GM04504 (cell line): ENCODE measurements around the gene DHRS1.

Source experiments
- DNase-seq: peaks from one replicate; pipeline ENCODE4 v3.0.0-alpha.2; 2012; ENCODE audit warnings: low read depth

DHRS1 gene

DNA sequence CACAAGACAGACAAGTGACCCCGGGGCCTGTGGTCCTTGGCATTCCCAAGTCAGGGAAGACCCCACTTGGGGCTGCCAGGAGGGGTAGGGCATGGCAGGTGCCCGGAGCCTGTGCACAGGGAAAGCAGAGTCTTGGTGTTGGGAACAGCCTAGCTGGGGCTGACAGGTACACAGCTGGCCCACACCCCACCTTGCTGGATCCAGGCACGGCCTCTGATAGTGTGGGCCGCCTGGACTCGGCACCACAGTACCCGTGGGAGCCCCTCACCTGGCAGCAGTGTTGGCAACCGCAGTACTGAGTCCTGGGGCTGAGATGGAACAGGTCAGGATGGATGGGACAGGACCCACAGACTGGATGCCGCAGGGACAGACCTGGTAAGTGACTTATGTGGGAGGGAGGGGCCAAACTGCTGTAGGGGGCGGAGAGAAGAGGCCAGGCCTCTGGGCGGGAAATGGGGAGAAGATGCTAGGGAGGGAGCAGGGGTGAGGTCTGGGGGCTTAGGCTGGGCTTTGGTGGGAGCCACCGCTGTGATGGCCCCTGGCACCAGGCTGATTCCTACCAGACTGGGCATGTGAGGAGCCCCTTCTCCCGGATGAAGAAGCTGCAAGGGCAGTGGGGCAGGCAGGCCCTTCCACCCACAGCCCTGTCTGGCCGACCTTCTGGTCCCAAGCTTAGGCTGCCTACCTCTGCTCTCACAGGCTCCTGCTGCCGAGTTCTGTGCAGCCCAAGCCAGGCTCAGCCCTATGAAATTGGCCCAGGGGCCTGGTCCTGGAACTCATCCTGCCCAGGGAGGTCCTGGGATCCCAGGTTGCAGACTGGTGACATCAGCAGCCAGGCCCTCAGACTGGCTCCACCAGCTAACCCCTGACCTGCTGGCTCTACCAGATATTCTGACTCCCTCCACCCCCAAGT lies 36.5 kb downstream of the DHRS1 start, which contains the start of gene TGM1:
TSS of gene TGM1 (minus strand) at position 357 of the 913 bp plus-strand sequence. CDS start 825 bp downstream, outside the sequence.
- no peak for DNase-seq

DNA sequence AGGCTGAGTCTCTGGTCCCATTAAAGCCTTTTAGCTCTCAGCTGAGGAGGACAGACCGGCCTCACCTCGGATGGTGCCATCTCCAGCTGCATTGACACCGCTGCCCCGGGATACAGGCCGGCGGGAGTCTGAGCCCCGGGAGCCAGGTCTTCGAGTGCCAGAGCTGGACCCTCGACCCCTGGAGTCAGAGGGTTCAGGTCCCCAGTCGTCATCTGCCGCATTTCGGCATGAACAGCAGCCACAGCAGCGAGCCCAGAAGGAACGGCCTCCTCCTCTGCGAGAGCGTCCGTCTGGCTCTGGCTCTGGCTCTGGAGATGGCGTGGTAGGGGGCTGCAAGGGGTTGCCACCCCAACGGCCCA lies 37.6 kb downstream of the DHRS1 start:
- DNase-seq, result no peak

DNA sequence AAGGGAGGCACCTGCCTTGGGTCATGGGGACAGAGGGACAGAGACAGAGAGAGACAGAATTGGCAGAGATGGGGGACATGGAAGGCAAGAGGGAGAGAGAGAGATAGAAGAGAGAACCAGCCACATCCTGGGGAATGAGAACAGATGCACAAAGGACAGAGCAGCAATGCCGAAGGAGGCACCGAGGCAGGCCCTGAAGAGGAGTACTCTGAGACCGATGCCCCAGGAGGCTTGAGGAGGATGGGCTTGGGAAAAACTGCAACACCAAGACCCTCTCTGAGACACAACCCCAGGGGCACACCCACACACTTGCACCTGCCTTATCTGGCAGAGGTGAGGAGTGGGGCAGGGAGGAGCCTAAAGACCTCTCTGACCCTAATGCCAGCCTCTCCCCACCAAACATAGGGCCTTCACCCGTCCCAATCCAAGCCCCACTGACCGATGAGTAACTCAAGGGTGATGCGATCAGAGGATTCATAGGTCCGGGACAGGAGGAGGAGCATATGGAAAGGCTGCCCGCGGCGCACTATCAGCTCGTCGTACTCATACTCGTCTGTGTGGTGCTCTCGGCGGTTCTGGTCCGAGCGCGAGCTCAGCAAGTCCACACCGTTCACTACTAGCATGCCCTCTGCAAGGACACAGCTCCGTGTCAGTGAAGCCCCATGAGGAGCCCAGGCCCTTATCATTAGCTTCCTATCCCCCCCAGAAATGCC lies 38.2 kb downstream of the DHRS1 start:
- DNase-seq, result no peak

DNA sequence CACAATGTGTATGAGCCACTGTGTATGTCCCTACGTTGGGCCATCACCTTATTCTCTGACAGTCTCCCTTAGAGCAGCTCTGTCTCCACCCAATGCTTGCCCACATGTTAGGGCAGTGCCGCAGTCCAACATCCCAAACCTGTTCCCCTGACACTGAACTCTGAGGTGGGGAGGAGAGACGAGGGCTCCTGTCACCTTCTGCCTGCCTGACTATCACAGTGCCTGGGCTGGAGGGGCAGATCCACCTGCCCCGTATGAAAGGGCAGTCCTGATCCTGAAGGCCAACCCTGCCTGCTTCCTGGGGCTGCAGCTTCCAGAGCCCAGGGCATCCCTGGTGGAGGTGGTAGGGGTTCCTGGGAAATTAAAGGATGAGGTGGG lies 38.8 kb downstream of the DHRS1 start:
- DNase-seq, result no peak

DNA sequence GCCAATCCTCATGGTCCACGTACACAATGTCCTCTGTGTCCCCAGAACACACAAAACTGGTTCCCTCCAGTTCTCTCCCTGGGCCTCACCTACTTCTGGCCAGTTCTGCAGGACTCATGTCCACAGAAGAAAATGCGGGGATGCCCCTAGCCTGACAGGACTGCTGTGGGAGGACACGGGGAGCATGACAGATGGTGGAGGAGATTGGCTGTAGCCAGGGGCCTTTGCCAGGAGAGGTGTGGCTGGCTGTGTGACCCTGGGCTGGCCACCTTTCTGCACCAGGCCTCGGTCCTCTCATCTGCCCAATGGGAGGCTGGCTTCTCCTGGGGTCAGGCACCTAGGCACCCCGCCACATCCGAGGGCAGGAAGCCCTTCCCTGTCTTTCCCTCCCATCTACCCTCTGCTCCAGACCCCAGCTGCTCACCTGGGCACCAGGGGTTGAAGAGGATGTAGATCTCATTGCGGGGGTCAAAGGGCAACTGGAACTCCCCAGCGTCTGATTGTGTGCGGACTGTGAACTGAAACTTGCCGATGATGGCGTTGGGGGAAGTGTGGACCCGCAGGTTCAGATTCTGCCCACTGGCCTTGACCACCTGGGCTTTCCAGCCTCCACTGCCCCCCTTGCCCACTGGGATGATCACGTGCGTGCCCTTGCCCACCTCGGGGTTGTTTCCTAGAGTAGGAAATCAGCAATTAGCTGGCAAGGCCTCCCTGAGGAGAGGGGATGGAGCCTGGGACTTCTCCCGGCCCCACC lies 39.4 kb downstream of the DHRS1 start:
- no peak for DNase-seq

DNA sequence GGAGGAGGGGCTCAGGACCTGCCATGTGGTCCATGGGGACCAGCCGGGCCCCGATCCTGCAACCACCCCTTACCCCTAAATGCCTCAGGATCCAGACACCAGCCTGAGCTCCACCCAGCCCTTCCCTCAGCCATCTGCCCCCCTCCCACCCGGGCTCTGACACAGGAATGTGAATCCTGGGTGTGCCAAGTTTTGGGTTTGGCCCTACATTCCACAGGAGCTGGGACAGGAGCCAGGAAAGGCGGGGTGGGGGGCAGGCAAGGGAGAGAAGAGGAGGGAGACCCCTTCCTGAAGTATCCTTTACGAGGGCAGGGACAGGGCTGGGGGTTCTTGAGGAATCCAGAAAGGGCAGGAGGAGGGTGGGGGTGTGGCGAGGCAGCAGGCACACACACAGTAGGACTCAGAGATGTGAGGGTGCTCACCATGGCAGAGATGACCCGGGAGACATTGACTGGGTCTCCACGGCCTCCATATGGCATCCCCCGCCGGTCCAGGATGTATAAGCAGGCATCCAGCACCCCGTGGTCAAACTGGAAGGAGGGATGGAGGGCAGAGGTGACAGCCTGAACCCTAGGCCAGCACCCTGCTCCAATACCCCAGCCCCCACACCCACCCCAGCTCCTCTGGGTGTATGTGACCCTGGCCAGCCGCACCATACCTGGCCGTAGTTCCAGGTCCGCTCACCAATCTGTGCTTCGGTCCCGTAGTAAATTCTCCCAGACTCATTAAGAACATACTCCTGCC lies 40.1 kb downstream of the DHRS1 start:
- DNase-seq, result no peak

DNA sequence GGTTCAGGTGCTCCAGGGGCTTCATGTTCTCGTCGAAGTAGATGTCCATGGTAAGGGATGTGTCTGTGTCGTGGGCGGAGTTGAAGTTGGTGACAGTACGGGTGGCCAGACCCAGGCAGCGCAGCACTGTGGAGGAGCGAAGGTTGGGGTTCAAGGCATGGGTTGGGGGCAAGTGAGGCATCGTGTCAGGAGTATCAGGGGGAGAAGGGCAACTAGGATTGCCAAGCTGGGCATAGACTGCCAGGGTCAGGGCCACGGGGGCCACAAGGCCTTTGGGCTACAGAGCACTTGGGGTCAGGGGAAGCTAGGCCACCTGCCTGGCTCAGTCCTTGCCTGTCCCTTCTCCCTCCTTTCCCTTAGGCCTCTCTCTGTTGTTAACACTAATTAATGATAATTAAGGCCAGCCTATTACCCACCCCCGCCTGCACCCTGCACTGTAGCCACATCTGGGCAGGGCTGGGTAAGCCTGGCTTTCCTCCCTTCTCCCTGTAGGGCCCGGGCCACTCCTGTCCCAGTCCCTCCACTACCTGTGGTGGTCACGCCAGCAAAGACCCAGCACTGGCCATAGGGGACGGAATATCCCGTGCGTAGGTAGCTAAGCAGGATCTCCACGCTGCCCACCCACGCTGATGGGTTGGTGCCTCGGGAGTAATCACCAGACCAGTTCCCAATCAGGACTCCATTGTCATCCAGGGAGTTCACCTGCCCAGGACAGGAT lies 40.9 kb downstream of the DHRS1 start:
- no peak for DNase-seq

DNA sequence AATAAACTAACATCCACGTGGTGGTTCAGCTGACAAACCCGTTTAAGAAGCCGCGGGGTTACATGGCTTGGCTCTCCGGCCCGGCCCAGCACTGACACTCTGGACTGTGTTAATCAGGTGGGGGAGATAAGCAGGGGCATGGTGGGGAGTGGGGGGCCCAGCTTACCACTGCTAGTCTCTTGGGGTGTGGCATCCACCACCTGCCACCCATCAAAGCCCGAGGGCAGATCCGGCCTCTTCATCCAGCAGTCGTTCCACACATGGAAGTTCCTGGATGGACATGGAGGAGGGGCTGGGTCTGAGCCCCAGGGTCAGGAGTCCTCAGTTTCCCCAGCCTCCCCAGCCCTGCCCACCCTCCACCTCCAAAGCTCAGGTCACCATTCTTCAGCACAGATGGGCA lies 41.5 kb downstream of the DHRS1 start:
- DNase-seq, result no peak

DNA sequence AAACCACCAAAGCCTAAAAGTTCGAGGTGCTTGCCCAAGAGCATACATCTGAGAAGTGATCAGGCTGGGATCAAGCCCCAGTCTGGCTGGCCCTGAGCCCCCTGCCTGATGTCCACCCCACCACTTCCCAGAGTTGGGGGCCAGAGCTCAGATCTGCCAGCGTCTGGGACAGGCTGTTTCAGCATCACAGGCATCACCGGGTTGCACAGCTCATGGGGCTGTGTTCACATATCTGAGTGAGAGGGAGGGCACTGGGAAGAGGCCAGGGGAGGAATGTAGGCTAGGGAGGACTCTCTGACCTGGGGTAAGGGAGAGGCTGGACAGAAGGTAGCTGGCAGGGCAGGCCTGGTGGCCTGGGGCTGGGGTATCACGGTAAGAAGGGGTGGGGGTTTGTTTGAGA lies 42.6 kb downstream of the DHRS1 start:
- DNase-seq, result no peak

DNA sequence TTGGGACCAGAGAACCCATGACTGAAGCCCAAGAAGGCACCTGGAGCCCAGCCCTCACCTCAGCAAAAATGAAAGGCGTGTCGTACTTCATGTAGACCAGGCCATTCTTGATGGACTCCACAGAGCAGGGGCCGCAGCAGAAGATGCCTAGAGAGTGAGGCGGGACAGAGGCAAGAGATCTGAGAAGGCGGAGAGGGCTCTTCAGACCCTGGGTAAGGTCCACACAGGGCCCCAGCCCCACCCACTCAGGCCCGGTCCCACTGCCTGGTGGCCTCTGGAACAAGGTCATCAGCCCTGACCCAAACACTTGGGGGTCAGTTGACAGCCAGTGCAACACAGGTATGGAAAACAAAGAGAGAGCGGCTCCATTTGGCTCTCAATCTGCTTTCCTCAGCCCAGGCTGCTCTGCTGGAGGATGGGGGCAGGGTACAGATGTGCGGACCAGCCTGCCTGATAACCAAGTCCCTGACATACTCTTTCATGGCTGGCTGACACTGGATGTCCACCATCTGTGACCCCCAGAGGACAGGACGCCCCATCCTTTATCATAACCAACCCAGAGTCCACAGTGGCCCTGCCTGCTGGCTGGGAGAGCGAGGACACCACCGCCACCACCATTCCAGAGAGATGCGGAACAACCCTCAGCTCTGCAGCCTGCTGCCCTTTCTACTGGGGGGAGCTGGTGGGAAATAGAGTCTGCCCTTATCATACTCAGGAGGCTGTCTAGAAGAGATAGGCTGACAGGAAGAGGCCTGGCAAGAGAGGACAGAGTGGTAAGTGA lies 43.5 kb downstream of the DHRS1 start:
- DNase-seq, result no peak

DNA sequence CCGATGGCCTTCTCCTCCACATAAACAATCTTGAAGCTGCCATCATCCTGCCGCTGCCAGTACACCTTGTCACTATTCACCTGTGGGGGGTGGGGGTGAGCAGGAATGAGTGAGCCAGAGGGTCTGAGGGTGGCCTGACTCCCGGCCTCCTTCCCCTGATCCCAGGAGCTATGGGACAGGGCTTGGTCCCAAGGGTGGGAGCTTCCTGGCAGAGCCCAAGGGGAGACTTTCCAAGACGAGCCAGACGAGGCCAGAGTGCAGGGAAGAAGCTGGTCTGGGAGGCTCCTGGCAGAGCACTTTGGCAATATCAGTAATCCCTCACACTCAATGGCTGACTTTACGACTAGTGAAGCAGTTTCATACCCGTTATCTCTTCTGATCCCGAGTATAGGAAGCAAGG lies 44.1 kb downstream of the DHRS1 start:
- no peak for DNase-seq

DNA sequence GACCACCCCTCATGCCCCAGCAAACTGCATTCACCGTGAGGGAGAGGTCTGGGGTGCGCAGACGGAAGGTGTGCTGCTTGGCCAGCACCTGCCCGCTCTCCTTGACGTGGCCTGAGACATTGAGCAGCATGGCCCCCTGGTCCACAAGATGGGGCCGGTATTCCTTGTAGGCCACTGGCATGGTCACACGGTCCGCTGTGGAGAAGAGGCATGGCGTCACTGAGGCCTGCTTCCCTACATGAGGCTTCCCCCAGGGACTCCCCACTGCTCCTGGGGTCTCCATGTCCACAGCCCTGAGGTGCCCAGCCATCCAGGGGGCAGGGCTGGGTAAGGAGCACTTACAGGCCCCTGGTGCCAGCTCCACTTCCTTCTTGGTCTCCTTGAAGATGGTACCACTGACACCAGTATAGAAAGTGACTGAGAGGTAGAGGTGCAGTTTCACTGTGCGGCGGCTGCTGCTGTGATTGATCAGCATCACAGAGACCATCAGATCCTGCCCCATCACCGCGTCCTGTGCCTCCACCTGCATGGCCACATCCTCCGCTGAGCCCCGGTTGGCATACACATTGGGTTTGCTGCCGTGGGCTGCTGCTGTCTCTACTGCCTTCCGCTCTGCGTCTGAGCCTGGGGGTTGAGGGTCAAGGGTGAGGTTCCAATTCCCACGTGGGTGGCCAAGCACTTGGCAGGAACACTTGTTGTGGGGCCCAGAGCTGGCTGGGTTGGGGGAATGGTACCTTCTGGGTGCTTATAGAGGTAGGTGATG lies 44.8 kb downstream of the DHRS1 start:
- no peak for DNase-seq

DNA sequence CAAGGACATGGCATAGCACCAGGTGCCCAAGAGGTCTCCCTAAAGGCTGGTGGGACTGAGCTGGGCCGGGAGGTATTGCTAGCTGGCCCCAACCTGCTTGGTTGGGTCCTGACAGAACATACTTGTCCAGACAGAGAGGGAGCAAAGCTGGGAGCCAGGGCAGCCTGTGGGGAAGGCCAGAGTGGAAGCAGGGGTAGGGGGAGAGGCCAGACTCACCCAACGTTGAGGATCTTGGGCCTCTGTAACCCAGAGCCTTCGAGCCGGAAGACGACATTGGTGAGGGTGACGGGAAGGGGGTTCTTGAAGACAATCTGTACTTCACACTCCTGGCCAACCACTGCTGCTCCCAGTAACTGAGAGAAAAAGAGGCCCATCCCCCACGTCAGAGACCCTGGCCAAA lies 45.6 kb downstream of the DHRS1 start:
- no peak for DNase-seq

DNA sequence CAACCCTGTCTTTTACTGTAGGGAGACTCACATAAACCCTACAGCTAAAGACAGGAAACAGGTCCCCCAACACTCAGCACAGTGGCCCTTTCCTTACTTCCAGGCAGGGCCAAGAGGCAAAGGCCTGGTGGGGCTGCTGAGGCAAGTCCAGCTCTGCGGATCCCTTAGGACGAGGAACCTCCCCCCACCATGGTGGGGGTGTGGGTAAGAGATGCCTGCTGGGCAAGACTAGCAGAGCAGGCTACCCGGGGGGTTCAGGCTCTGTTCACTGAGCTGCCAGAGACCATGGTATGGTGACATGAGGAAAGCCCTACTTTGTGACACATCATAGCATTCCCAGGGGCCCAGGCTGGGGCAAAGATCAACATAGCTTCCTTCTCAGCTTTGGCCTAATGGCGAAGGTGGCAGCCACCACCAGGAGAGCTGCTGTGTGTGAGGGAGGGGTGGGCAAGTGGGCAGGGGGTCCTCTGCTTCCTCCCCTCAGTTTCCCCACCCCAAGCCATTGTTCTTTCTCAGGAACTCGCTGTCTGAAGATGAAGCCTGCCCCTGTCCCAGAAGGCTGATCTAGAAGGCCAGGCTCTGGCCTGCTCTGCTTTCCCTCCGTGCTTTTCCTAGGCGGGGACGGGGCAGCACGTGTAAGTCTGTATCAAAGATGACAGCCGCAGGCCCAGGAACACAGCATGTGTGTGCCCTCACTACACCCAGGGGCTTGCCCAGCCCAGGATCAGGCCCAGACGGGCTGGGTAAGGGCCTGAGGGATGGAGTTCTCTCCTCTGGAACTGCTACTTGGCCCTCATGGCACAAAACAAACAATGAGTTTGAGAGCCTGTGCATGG lies 47.1 kb downstream of the DHRS1 start:
- DNase-seq, result no peak

DNA sequence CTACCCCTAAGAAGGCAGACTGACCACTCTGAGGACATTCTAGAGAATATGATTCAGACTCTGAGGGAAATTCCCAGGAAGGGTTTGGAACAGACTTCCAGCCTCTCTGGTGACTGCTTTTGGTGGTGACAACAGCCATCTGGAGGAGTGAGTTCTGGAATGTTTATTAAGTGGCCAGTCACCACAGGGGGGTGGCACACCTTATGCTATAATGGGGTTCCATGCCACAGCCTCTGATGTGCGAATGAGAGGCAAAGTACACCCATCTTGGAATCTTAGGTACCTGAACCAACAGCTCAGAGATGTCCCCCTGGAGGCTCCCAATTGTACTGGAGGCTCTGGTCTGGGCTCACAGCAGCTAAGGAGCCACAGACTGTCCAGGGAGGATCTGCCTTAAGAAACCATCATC lies 47.7 kb downstream of the DHRS1 start:
- DNase-seq, result no peak

DNA sequence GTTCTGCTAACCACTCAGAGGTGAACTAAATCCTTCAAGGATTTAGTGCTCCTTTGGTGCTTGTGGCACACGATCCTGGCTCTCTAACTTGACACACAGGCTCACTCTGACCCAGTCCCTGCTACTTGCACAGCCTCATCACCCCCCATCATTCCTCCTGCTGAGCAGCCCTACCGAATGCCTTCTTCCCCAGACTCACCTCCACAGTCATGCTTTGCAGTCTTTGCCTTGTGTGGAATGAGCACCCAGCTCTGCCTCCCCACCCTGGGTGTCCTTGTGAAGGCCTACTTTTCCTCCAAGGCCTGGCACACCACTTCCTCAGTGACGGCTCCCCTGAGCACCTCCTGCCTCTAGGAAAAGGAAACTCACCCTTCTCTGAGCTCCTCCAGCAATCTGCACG lies 49.2 kb downstream of the DHRS1 start:
- DNase-seq, result no peak

DNA sequence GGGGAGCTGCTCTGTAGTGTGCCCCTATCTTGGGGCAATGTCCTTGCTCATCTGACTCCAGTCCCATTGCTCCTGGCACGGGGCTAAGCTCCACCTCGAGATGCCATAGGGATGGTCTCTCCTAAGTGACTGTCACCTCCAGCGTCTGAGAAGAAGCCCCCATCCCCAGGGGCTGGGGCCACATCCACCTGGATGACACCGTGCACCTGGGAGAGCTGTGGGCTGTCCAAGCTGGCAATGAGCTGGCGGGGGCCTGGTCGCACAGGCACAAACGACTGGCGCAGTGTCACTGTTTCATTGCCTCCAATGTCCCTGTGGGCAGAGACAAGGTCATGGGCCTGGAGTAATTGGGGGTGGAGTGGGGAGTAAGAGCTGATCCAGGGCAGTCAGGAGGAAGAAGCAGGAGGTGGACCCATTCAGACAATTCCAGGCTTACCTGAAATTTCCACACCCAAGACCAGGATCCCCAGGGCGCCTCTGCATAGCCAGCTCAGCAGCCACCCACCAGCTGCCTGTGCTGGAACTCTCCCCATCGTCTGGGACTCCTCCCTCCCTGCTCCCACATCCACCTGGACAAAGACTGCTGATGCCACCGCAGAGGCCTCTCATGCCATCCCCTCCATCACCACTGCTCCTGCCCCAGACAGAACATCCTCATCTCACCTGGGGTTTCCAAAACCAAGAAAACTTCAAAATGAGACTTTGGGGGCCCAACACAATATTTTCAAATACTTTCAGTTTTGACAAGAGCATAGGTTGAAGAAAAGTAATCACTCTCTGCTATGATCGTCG lies 50.2 kb downstream of the DHRS1 start:
- DNase-seq, result no peak

DNA sequence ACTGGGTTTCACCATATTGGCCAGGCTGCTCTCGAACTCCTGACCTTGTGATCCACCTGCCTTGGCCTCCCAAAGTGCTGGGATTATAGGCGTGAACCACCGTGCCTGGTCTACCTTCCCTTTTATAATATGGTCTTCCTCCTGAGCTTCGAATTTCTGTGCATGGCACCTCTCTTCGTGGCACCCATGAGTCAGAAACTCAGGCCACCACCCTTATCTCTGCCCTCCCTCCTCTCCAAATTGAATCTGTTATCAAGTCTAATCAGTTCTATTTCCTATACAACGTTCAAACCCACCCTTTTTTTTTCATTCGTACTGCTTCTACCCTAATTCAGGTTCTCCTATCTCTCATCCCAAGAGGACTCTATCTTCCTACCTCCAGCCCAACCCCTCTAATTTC lies 52.2 kb downstream of the DHRS1 start:
- DNase-seq, result no peak
